HG03039 (cell line): Measurements from ENCODE around the gene SMARCD2.
"Not testable (repeated sequence)": the region's sequence is repeated elsewhere in the genome, so short reads cannot be mapped to it uniquely, and the experiment has no call there.

ENCODE experiments used
- ATAC-seq: cut with Tn5 transposase; IDR thresholded peaks from one replicate; pipeline ENCODE4 v1.9.1; 2021; ENCODE audit warnings: mild to moderate bottlenecking, moderate library complexity; ENCODE audit not compliant: unreplicated experiment

Gene SMARCD2

GRCh38 chr17:63816123-63816522 lies 26.4 kb downstream of the SMARCD2 start:
- no peak for ATAC-seq

DNA sequence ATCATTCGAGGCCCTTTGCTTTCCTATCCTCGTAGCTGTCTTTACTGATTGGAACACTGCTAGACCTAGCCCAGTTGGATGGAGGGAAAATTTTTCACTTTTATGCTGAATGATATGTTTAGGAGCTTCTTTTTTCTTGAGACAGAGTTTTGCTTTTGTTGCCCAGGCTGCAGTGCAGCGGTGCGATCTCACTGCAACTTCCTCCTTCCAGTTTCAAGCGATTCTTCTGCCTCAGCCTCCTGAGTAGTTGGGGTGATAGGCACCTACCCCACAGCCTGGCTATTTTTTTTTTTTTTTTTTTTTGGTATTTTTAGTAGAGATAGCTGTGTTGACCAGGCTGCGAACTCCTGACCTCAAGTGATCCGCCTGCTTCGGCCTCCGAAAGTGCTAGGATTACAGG lies 32.5 kb downstream of the SMARCD2 start:
- ATAC-seq: no peak

DNA sequence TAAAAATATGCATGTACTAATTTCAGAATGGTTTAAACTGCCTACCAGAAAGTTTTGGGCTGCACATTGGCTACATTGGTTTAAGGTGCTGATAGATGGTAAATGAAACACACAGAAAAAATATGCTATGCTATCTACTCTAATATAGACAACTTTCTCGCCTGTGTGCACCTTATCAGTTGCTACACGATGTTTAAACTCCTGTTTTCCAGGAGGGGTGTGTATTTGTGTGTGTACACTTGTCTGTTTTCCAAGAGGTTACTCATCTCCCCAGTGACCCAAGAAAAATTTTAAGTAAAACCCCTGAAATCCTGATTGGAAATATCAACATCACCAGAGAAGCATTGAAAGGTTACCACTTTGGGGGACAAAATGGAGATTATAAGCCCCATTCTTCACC lies 36.9 kb downstream of the SMARCD2 start:
- ATAC-seq: no peak

GRCh38 chr17:63804328-63804727 lies 38.2 kb downstream of the SMARCD2 start:
- ATAC-seq: no peak

GRCh38 chr17:63800783-63801182 lies 41.7 kb downstream of the SMARCD2 start:
- ATAC-seq: no peak

GRCh38 chr17:63798572-63799106 lies 43.8 kb downstream of the SMARCD2 start:
- no peak for ATAC-seq

DNA sequence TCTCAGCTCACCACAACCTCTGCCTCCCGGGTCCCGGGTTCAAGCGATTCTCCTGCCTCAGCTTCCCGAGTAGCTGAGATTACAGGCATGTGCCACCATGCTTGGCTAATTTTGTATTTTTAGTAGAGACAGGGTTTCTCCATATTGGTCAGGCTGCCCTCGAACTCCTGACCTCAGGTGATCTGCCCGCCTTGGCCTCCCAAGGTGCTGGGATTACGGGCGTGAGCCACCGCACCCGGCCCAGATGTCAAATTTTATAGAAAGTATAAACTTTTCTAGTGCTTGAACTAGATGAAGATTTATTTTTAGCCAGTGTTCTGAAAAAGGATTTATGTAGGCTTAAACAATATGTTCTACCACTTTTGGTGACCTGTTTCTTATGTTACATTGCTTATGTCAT lies 46.1 kb downstream of the SMARCD2 start:
- not testable (repeated sequence) for ATAC-seq

GRCh38 chr17:63792055-63792729 lies 50.3 kb downstream of the SMARCD2 start:
- ATAC-seq: no peak

GRCh38 chr17:63790057-63790456 lies 52.4 kb downstream of the SMARCD2 start:
- no peak for ATAC-seq

GRCh38 chr17:63786971-63787711 lies 55.3 kb downstream of the SMARCD2 start:
- ATAC-seq: no peak

DNA sequence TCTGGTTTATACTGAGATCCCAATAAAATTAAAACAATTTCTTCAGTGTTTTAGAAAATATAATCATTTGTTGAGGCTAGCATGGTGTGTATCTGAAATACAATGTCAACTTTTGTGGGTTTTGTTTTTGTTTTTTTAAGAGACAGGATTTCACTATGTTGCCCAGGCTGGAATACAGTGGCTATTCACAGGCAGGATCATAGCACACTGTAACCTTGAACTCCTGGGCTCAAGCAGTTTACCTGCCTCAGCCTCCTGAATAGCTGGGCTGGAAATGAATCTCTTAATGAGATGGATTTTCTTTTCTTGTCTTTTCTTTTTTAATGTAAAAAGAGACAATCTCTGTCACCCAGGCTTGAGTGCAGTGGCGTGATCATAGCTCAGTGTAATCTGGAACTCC lies 56.4 kb downstream of the SMARCD2 start:
- ATAC-seq: no peak

DNA sequence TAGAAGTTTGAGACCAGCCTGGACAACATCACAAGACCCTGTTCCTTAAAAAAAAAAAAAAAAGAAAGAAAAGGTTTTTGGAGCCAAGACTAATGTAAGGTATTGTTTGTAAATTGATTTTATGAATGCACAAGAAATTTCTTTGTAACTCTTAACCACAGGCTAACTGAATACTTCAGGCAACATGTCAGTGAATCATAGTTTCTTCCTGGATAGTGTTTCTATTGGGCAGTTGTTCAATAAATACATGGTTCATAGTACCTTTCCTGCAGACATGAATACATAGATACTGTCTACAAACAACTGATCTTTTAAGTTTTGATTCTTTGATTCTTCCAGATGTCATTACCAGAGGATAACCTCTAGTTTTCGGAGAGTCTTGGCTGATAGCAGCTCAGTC lies 56.9 kb downstream of the SMARCD2 start:
- ATAC-seq: no peak

GRCh38 chr17:63783522-63783921 lies 59.0 kb downstream of the SMARCD2 start:
- ATAC-seq: no peak
